Measurements from ENCODE around the gene CD300A.

DNA sequence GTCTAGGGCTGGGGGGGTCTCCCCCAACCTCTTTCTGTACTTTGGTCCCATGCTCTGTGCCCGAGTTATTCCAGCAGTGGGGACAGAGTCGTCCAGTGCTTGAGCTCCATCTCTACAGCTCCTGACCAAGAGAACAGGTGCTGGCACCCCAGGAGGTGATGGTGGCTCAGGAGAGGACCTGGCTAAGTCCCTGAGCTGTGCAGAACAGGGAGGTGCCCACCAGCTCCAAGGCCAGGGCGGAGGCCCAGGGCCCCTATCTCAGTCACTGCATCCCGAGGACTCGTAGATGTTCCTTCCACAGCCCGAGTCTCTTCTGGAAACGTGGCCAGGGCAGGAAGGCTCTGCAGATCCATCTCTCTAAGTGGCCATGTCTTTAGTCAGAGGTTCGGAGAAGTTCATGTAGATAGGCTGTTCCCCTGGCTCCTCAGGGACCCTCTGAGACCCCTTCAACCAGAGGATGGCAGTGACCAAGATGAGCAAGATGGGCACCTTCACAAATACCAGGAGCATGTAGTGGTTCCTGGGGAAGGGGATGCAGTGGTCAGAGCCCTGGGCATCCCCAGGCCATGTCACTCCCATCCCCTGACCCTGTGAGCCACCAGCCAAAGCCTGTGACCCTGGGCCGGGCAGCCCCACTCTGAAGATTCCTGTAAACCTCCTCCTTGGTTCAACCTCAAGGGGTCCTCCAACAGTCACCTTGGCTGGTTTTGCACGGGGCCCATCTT is 56.1 kb downstream of the CD300A start:
- TF ChIP-seq, protein P1, sequence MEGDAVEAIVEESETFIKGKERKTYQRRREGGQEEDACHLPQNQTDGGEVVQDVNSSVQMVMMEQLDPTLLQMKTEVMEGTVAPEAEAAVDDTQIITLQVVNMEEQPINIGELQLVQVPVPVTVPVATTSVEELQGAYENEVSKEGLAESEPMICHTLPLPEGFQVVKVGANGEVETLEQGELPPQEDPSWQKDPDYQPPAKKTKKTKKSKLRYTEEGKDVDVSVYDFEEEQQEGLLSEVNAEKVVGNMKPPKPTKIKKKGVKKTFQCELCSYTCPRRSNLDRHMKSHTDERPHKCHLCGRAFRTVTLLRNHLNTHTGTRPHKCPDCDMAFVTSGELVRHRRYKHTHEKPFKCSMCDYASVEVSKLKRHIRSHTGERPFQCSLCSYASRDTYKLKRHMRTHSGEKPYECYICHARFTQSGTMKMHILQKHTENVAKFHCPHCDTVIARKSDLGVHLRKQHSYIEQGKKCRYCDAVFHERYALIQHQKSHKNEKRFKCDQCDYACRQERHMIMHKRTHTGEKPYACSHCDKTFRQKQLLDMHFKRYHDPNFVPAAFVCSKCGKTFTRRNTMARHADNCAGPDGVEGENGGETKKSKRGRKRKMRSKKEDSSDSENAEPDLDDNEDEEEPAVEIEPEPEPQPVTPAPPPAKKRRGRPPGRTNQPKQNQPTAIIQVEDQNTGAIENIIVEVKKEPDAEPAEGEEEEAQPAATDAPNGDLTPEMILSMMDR (IDR thresholded peaks at IDR 0.05) = no peak
- TF ChIP-seq EZH2 (IDR thresholded peaks at IDR 0.05; ENCODE audit: borderline replicate concordance, insufficient read depth, low read depth, low read length, poor library complexity, severe bottlenecking) = no peak

Data from B cell (primary cell).